RCC 7860 (cell line): ENCODE results near the gene RANGRF.

ENCODE experiments used
- DNase-seq: peaks from one replicate; pipeline ENCODE4 v3.0.0-alpha.2; 2015; ENCODE audit warnings: low spot score
- FAIRE-seq: peaks from 2 replicates; lab custom pipeline; 2012; peaks lifted over from hg19 to GRCh38; lab: Jason Lieb, UNC

RANGRF gene

DNA sequence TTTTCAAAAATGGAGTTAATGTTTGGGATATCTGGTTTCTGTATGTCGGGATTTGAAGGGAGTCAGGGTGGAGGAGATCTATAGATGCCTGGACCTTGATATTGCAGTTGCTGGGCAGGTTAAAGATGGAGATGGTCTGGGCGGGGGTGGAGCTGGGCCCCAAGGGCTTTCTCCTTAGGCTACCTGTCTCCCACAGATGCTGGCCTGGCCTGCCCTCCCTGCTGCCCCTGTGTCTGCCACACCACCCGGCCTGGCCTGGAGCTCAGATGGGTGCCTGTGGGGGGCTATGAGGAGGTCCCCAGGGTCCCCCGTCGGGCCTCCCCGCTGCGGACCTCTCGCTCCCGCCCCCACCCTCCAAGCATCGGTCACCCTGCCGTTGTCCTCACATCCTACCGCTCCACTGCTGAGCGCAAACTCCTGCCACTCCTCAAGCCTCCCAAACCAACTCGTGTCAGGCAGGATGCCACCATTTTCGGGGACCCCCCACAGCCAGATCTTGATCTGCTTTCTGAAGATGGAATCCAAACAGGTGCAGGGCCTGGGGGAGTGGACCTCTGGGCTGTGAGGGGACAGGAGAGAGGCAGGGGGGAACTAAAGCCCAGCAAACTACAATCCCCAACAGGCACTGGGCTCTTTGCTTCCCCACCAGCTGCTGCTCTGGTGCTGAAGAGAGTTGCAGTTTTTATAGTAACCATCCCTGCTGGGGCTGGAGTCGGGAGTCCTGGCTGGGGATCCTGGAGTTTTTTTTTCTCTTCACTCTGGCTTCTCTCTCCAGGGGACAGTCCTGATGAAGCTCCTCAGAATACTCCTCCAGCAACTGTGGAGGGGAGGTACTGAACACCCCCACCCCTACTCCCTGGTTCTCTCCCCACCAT, 24.5 kb downstream of the RANGRF start:
- FAIRE-seq: no peak
- no peak for DNase-seq

DNA sequence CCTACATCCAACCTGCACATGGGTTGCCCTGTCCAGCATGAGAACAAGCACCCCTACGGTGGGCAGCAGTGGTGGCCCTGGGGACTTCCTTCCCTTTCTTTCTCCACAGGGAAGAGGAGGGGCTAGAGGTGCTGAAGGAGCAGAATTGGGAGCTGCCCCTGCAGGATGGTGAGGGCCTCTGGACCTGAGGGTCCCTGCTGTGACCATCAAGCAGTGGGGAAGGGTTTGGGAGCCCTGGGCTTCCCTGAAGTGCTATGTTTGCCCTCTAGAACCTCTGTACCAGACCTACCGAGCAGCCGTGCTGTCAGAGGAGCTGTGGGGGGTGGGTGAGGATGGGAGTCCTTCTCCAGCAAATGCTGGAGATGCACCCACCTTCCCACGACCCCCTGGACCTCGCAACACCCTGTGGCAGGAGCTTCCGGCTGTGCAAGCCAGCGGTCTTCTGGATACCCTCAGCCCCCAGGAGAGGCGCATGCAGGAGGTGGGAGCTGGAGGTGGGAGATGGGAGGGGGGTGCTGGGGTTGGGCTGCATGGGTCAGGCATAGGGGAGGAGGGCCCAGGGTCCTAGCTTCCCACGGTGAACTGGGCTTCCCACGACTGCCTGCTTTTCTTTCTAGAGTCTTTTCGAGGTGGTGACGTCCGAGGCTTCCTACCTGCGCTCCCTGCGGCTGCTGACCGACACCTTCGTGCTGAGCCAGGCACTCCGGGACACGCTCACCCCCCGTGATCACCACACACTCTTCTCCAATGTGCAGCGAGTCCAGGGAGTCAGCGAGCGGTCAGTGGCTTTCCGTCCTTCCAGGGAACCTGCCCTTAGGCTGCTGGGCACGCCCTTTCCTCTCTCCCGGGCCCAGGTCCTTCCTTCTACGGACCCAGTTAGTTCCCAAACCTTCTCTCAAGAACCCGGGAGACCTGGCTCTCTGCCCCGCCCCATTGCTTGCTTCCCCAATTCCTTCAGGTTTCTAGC, 26.6 kb downstream of the RANGRF start:
- FAIRE-seq (no peak), DNase-seq (no peak)

DNA sequence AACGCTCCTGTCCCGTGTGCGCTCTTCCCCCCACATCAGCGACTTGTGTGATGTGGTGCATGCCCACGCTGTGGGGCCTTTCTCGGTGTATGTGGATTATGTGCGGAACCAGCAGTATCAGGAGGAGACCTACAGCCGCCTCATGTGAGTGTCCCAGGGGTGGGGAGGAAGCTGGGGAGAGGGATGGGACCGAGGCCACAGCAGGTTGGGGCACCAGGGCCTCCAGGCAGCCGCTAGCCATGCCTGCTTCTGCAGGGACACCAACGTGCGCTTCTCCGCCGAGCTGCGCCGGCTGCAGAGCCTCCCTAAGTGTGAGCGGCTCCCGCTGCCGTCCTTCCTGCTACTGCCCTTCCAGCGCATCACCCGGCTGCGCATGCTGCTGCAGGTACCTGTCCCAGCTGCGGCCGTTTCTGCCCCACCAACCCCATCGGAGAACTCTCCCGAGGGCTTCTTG, 27.3 kb downstream of the RANGRF start:
- no peak for FAIRE-seq
- no peak for DNase-seq

DNA sequence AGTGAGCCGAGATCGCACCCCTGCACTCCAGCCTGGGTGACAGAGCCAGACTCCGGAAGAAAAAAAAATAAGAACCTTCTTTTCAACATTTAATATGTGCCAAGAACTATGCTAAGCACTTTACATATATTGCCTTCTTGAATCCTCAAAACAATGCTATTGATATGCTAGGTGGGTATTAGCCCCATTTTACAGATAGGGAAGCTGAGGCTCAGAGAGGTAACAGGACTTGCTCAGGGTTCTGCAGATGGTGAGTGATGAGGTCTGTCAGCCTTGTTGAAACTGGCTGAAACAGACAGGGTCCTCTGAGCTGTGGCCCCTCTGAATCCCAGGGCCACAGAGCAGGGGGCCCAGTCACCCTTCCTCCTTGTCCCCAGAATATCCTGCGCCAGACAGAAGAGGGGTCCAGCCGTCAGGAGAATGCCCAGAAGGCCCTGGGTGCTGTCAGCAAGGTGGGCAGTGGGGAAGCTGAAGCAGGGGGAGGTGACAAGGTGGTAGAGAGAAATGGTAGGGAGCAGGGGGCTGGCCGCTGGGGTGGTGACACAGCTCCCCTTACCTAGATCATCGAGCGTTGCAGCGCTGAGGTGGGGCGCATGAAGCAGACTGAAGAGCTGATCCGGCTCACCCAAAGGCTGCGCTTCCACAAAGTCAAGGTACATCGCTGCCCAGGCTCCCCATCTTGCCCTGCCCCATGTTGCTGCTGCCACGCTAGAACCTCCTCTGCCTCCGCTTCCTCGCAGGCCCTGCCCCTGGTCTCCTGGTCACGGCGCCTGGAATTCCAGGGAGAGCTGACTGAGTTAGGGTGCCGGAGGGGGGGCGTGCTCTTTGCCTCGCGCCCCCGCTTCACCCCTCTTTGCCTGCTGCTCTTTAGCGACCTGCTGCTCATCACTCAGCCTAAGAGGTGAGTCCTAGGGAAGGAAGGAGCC, 29.8 kb downstream of the RANGRF start:
- FAIRE-seq: no peak

DNA sequence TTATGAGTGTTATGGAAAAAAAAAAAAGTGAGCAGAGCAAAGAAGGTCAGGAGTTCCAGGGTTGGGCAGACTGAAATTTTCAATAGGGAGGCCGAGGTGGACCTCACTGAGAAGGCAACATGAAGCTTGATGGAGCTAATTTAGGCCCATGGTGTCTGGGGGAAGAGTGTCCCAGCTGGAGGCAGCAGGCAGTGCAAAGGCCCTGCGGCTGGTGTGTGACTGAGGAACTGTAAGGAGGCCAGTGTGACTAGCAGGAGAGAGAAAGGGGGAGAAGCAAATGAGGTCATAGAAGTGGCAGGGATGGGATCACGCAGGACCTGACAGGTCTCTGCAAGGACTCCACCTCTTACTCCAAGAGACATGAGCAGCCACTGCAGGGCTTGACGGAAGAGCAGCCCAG, 31.8 kb downstream of the RANGRF start:
- no peak for FAIRE-seq
- no peak for DNase-seq

More for the DNA sequence above, 29.8 kb downstream of the RANGRF start:
- no peak for DNase-seq

DNA sequence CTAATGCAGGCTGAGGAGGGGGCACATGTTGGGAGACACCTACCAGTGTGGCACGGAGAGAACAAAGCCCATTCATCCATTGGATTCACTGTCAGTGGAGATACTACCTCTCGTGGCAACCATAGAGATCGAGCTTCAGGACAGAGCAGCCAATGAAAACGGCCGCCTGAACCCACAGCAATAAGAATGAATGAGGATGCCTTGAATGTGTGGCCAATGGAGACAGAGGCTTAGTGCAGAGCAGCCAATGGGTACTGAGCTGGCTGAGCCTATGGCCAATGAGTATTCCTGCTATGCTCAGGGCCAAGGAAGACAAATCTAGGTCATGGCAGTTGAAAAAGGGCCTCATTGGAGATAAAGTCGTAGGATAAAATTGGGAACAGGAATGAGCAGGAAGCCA, 32.5 kb downstream of the RANGRF start:
- no peak for FAIRE-seq
- no peak for DNase-seq

DNA sequence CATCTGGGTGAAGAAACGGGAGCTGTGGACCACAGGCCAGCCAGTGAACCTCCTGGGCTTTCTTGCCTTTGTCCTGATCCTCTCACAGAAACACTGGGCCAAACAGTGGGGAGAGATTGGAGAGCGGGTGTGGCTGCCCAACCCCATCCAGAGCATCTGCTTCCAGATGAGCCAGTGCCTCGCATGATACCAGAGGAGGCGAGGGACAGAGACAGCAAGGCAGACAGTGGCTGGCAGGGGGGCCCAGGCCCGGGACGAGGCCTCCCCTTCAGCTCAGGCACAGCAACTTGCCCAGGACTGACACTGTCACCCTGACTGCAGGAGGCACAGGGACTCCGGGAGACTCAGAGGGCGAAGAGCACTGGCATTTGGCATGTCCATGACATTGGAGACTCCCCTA, 33.6 kb downstream of the RANGRF start:
- DNase-seq: no peak
- no peak for FAIRE-seq

DNA sequence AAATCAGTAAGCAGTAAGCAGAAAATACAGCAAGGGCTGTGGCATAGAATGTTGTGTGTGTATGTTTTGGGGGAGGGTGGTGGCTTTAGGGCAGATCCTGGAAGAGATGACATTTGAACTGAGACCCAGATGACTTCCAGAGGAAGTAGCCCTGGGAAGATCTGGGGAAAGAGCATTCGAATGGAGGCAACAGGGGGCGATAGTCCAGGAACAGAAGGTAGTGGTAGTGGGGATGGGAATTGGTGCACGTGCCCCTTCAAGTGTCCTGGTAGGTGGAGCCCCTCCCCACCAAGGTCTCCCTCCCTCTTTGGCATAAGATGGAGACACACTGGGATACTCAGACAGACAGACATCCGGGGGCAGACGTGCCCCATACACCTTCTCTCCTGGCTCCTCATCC, 35.7 kb downstream of the RANGRF start:
- no peak for FAIRE-seq
- DNase-seq: no peak

DNA sequence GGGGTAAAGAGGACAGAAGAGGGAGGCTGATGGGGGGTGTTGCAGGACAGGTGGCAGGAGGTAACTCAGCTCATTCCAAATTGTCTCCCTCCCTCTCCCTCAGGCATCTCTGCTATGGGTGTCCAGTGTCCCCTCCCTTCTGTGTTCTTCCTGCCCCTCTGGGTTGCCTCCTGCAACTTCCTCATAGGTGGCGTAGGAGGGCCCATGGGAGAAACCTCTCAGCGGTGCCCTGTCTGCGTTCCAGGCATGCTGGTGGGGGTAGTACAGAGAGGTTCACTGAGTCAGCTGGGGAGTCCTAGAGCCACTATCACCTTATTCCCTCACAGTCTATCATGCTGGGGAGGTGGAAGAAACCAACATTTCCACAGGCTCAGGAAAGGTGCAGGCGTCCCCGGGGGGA, 36.5 kb downstream of the RANGRF start:
- FAIRE-seq: no peak
- no peak for DNase-seq

DNA sequence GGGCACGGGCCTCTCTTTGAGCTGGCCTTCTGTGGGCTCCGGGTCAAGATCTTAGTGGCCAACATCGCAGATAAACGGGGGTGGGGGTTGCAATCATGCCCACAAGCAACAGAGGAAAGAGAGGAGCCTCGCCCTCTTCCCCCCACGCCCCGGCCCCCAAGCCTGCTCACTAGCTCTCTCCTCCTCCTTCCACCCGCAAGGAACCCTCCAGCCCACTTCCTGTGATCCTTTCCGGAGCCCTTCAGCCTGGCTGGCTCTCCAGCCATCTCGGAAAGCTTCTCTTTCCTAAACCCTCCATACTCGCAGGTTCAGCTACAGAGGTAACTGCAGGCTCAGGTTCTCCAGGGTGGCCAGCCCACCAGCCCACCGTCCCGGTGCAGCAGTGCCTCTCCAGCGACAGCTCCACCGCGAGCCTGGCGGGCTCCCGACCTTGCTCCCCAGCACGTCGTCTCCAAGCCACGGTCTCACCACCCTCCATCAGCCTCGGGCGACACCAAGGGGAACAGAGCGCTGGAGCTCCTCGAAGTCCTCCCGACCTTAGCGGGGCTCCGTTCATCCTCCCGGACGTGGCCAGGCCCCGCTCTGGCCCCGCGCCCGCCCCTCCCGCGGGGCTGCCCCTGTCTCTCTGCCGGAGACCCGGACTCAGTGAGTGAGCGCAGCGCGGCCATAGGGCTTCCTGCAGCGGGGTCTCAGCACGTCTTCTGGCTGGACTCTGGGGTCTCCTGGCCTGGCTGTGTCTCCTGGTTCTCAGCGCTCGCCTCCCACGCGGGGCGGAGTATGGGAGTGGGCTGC, 38.2 kb downstream of the RANGRF start:
- DNase-seq (no peak), FAIRE-seq (no peak)

DNA sequence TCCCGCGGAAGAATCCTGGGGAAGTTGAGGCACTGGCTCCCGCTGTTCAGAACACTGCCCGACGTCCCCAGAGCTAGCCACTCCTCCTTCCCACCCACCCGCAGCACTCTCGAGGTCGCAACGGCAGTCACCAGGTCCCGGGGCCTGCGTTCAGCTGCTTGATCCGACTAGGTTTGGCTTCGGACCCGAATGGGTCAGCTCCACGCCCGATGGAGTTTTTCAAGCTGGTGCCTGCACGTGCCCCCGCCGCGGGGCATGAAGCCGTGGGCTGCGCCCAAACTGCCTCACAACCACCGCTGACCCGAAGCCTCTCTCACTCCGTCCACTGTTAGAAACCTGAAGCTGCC, 38.8 kb downstream of the RANGRF start:
- DNase-seq (no peak), FAIRE-seq (no peak)

DNA sequence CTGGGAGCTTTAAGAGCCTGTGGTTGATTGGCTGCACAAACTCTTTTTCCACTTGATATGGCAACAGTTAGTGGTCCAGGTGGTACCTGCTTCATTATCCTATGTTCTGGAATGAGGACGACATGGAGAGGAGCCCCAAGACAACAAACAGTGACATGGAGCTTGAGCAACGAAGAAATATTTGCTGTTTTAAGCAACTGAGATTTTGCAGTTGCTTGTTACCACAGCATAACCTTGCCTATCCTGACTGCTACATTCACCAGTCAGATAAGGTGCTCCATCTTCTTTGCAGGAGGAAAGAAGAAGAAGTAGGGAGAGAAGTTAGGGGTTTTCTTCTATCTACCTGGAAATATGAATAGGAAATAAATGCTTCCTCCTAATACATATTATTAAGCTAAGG, 43.7 kb downstream of the RANGRF start:
- FAIRE-seq (no peak), DNase-seq (no peak)

DNA sequence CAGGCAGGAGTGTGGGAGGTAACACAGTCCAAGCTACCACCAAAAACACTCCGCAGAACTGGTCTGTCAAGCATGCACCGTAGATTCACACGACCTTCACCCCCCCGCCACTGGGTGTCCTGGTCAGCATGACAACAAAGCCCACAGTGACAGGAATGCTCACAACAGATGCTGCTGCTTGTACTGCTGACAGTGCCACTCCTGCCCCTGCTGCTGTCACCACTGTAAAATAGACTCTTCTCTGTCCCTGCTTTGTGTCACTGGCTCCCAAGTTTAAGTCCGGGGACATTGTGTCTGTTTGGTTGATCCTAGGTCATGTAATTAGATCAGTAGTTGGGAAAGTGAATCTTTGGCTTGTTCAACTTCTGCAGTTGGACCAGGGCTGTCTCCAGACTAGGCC, 44.2 kb downstream of the RANGRF start:
- FAIRE-seq (no peak), DNase-seq (no peak)

DNA sequence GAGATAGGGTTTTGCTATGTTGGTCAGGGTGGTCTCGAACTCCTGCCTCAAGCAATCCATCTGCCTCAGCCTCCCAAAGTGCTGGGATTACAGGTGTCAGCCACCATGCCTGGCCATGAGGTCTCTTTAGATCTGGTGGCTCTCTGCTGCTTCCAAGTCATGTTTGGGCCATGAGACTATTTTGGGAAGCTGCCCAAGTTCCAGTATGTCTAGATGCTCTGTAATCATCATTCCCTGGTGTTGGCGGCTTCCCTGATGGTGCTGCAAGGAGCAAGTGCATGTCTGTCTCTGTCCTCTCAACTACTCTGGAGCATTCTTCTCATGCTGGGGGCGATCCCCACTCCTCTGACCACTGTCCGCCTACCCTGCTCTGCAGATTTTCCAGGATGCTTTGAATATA, 44.8 kb downstream of the RANGRF start:
- no peak for FAIRE-seq
- no peak for DNase-seq

DNA sequence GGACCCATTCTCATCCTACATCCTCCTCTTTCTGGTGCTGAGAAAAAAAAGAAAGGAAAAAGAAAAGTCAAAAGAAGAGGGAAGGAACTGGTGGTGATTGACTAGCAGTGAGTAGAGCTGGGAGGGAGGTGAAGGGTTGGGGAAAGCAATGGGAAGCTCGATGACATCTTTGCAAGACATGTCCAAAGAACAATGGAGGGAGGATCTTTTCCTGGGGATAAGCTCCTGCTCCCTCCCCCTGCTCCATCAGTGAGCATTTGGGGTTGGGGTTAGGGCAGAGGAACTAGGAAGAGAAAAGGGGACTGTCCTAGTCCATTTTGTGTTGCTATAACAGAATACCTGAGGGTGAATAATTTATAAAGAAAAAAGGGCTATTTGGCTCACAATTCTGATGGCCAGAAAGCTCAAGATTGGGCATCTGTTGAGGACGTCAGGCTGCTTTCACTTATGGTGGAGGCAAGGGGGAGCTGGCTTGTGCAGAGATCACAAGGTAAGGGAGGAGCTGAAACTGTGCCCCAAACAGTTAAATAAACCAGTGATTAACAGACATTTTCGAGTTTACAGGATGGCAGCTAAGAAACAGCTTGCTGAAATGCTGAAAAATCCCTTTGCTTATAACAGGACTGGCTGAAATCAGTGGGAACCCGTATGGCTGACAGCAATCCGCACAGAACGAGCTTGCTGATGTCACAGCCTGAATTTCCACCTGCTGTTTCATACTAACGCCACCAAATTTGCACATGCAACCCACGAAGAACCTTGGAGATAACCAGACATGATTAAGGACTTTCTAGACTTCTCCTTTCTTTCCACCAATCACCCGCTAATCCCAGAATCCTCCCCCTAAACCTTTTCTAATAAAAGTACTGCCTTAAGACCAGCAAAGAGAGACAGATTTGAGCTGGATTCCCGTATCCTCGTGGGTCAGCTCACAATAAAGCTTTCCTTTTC, 49.6 kb downstream of the RANGRF start:
- FAIRE-seq: no peak
- no peak for DNase-seq

DNA sequence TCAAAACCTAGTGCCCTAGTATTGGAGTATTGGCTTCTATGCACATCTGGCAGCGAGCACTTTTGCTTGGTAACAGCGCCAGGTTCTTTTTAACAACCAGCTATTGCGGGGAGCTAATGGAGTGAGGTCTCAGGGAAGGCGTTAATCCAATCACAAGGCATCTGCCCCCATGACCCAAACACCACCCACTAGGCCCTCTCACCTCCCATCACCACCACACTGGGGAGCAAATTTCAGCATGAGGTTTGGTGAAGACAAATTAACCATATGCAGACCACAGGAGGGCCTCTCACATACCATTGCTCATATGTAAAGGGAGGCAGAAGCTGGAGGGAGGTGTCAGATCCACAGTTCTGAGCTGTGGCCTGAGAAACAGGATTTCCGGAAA, 50.3 kb downstream of the RANGRF start:
- DNase-seq (no peak), FAIRE-seq (no peak)

DNA sequence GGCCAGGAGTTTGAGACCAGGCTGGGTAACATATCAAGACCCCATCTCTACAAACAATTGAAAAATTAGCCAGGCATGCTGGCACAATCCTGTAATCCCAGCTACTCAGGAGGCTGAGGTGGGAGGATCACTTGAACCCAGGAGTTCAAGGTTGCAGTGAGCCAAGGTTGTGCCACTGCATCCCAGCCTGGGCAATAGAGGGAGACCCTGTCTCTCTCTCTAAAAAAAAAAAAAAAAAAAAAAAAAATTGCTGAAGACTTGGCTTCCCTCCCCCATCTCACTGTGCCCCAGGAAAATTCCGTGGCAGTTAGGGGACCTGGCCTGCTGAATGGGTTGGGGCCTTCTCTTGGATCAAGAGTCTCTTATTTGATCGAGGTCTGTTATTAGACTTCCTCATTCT, 51.1 kb downstream of the RANGRF start, which contains the start of gene ODF4:
Gene ODF4, plus strand, starts transcription at position 301 of the 400 bp plus-strand sequence. CDS start 212 bp downstream, outside the sequence.
- no peak for DNase-seq
- FAIRE-seq: no peak
